GM13977 (cell line): ENCODE measurements around the gene IMPDH2.

ENCODE experiments used
- DNase-seq: peaks from one replicate; pipeline ENCODE4 v3.0.0; 2012; ENCODE audit warnings: low spot score
- CTCF ChIP-seq: IDR thresholded peaks from 2 replicates; pipeline ENCODE4 v1.5.1; 2012; ENCODE audit warnings: mild to moderate bottlenecking, control low read depth; ENCODE audit not compliant: insufficient read depth; ENCODE audit errors: extremely low read depth, missing control alignments
- in situ Hi-C: fragments of 300-500 bp; cut with MboI; formaldehyde crosslinking; loops from one replicate; pipeline ENCODE4 v1.12.0; 2022; ENCODE audit warnings: low sequenced_read_pairs, low pct_unique_long_range_greater_than_20kb, mixed read lengths, inconsistent platforms; ENCODE audit not compliant: unreplicated experiment

The IMPDH2 gene

DNA sequence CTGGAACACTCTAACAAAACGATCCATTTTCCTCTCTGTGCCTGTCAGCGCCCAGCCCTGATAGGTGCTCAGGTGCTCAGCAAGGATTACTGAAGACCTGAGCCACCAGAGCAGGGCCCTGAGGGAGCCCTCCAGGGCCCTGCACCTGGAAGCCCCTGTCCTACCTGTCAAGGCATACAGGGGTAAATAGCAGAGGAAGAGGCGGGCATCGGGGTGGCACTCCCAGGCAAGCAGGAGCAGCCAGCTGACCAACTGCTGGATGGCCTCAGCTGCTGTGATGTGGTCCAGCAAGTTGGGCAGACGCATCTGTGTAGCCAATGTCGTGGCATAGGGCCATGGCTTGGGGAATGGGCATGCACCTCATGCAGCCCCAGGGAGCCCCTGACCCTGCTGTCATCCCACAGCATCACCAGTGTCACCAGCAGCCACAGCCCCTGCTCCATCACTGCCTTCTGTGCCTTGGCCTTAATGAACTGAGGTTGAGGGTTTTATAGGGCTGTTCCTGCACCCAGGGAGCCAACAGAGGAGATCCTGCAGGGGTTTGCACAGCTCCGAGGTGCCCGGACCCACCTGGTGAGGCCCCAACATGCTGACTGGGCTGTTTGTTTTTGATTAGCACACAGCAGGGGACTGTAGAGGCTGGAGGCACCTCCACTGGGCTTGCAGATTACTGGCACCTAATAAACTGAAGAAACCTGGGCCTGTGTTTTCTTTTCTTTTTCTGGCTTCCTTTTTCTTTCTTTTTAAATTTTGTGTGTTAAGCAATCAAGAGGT, 29.9 kb downstream of the IMPDH2 start:
- in situ Hi-C loops = no loop called here
- DNase-seq = no peak
- no peak for TF ChIP-seq CTCF

DNA sequence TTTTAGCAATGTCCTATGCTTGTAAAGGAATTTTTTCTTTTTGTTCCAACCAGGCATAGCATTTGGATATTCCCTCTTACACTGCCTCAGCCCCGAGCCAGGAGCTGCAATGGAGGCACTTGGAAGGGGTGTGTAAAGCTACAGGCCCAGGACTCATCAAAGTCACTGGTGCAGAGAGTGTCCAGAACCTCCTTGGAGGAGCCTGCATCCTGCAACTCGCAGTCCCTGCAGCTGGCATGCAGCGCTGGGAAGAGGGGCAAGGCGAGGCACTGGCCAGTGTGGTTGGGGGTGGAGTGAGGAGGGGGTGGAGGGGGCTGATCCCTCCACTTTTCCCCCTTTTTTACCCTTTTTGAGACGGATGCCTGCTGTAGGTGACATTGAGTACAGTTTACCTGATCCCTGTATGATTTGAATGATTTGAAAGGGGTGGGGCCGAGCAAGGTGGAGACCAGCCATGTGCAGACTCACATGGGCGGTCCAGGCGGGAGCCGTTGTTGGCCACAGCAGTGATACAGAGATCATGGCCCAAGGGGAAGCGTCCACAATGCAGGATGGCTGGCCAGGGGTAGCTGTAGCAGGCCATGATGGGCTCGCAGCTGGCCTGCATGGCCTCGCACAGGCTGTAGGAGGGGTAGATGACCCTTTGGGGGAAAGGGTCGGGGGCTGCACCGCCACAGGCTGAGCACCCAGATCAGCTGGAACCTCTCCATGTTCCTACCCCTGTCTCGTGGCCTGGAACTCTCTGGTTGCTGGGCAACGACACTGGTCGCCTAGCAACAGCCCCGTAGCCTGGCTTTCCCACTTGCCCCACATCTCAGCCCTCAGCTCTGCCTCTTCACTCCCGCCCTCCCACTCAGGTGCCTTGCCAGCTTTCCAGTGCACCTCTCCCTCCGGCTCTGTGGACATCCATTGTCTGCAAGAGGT, 31.2 kb downstream of the IMPDH2 start:
- DNase-seq = no peak
- no peak for TF ChIP-seq CTCF
- in situ Hi-C loops = no loop called here

- in situ Hi-C loops = no loop called here
- TF ChIP-seq CTCF = no peak
- no peak for DNase-seq
These were observed 32.0 kb downstream of the IMPDH2 start for GRCh38 chr3:48997102-48997635.

- no peak for DNase-seq
- TF ChIP-seq CTCF = no peak
- in situ Hi-C loops = no loop called here
These were observed 32.6 kb downstream of the IMPDH2 start for GRCh38 chr3:48996640-48997039.

DNA sequence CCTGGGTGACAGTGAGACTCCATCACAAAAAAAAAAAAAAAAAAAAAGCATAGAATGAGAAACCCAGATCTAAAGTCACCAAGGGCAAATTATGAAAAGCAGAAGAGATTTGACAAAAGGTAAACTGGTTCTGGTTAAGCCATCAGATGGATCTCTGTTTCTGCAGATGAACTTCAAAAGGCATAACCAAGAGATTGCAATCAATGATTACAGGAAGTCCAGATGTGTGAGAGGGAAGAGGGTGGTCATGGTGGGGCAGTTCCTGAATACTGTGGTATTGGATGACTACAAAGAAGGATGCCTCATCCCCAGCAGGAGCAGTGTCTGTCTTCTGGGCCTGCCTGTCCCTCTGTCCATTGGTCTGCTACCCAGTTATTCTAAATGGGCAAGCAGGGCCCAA, 35.4 kb downstream of the IMPDH2 start:
- in situ Hi-C loops = no loop called here
- no peak for TF ChIP-seq CTCF
- no peak for DNase-seq

DNA sequence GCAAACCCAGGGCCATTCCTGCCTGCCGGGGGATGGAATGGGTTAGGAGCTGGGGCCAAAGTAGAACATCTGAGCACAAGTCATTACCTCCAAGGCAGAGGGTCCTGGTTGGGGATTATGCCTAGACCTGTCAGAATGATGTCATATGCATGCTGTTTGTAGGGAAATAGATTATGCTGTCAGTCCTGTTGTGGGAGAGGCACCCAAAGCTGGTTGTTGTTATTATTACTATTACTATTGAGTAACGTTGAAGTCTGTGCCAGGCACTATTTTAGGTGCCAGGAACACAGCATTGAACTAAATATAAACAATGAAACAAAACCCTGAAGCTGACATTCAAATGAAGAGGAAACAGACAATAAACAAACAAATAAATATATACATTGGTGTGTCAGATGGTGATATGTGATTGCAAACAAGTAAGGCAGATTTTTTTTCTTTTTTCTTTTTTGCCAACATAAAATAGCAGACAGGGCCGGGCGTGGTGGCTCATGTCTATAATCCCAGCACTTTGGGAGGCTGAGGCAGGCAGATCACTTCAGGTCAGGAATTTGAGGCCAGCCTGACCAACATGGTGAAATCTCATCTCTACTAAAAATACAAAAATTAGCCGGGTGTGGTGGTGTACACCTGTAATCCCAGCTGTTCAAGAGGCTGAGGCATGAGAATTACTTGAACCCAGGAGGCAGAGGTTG, 37.2 kb downstream of the IMPDH2 start:
- no peak for DNase-seq
- in situ Hi-C loops = no loop called here
- no peak for TF ChIP-seq CTCF
